Stomach (tissue), 4 donors: Measurements from ENCODE around the gene CENPM.

Experiments
- CTCF ChIP-seq, 7 experiments: fragments of 450-650 bp in 4 of 7; fragments of 200-600 bp in 3 of 7; sonication (generic) in 3 of 7; IDR thresholded peaks; one replicate each; pipeline ENCODE4 v1.5.1; 2016 to 2019; ENCODE audit warnings: antibody characterized with exemption in 7 of 7, control low read depth in 2 of 7, mild to moderate bottlenecking in 1 of 7
- EP300 ChIP-seq: sonication (generic); formaldehyde crosslinking; IDR thresholded peaks from one replicate; pipeline ENCODE4 v1.6.1; 2017; ENCODE audit warnings: antibody characterized with exemption
- POLR2A ChIP-seq, 4 donors: fragments of 450-650 bp; IDR thresholded peaks; one replicate each; pipeline ENCODE4 v1.6.1; 2016; ENCODE audit warnings: antibody characterized with exemption in 4 of 4, control low read depth in 2 of 4, mild to moderate bottlenecking in 1 of 4, moderate library complexity in 1 of 4
- POLR2AphosphoS5 ChIP-seq, 3 donors: sonication (generic); formaldehyde crosslinking; IDR thresholded peaks; one replicate each; pipeline ENCODE4 v1.6.1; 2016; ENCODE audit warnings: antibody characterized with exemption in 3 of 3

GRCh38 chr22:41915786-41916493 lies 31.0 kb downstream of the CENPM start:
- no peak for TF ChIP-seq CTCF (IDR thresholded peaks at IDR 0.05)
- TF ChIP-seq POLR2A (IDR thresholded peaks at IDR 0.05) = no peak
- no peak for TF ChIP-seq POLR2AphosphoS5 (IDR thresholded peaks at IDR 0.05)
- TF ChIP-seq EP300 = no peak
